DMS114 treated with DMSO at 0.1 percent for 48 hours (cell line): ENCODE results near the gene ABCD2.
"Not testable (repeated sequence)": the region's sequence is repeated elsewhere in the genome, so short reads cannot be mapped to it uniquely, and the experiment has no call there.

Source experiments
- DNase-seq: peaks from one replicate; lab custom pipeline; 2025; ENCODE audit not compliant: unreplicated experiment; lab: John Stamatoyannopoulos, UW

The ABCD2 gene

DNA sequence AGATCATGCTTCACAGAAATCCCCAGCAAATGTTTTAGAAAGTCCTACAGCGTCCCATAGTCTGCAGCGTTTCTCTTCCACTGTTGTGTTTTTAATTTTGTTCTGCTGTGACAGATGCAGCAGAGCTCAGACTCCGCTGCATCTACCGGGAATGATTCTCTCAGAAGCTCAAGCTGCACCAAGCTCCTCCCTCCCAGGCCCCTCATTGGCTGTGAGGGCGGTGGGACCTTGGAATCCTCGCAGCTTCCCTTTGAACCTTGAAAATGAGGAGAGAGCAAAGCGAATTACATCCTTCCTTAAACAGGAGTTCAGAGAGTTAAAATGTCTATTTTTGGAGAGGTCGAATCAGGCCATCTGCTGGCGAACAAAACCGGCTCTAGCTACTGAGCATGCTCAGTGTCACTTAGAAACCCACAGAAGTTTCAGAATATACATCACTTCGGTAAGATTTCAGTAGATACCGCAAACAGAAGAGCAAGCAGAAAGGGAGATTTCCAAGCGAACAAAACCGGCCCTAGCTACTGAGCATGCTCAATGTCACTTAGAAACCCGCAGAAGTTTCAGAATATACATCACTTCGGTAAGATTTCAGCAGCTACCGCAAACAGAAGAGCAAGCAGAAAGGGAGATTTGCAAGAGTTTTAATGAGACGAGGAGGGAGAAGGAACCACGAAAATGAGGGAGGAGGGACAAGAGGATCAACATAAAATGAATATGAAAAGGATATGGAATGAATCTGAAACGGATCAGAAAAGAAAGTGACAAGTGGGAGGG, at the start of gene ABCD2:
Gene ABCD2 (minus strand): TSS at position 144 of the 774 bp plus-strand sequence. CDS start 188 bp downstream, outside the sequence.
- peak; percentile 57 for DNase-seq

DNA sequence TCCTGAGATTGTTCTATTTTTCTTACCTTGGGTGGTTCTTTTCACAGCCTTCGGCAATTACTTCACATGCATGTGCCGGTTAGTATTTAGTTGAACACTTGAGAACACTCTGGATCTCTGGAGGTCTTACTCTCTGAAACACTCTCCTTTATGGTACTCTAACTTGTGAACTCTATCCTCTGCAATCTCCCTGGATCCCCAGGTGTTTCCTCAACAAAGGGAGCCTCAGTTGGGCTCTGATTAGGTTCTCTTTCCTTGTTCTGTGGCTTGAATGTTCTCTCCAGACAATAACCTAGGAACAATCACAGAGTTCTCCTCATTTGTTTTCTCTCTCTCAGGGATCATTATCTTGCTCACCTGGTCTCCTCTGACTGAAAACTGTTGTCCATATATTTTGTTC, 40.5 kb upstream of the ABCD2 start:
- no peak for DNase-seq

DNA sequence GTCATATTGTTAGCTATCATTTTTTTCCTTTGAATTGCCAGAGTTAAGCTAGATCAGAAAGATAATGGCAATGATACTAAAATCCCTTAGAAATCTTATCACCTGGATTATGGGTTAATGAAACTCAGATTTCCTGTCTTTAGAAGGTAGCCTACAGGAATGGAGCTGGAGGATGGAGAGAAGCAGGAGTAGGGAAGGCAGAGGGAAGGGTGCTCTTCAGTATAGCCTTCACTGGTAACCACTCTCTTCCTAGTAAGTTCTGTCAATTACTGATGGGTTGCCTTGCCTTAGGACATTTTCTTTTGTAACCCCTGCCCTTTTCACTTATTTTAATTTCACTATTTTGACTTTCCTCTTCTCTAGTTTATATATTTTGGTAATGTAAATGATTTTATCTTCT, 27.8 kb upstream of the ABCD2 start:
- DNase-seq: no peak

DNA sequence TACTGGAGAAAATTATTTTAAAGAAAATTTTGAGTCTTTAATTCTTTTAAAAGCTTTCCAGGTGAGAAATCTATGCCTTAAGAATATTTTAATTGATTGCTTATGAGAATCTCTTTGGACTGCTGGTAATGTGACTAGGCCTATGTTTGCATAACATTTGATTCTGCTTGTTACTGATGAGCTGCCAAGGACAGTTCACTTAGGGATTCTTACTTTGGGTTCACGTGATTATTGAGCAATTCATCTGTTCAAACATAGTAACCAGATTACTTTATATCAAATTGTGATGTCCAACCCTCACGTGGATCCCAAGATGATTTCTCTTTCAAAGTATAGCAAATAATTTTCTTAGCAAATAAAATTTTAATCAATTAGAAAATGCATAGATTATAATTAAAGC, 27.4 kb upstream of the ABCD2 start:
- DNase-seq: no peak

- no peak for DNase-seq
These were observed 23.4 kb upstream of the ABCD2 start for GRCh38 chr12:39643052-39643451.

DNA sequence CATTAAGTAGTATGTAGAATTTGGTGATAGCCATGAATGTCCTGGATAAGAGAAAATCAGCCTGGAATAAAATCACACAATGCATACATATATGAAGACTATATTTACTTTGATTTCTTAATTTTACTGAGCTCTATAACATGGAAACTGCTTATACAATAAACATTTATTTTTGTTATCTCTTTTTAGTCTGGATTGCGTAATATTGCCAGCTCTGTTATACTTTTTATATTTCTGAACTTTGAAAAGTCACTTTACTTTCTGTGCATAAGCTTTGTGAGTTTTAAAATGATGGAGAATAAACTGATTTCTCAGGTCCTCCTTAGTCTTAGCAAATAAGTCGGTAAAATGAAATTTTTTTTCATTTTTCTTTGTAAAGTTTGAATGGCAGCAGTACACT, 19.2 kb upstream of the ABCD2 start:
- DNase-seq: no peak

DNA sequence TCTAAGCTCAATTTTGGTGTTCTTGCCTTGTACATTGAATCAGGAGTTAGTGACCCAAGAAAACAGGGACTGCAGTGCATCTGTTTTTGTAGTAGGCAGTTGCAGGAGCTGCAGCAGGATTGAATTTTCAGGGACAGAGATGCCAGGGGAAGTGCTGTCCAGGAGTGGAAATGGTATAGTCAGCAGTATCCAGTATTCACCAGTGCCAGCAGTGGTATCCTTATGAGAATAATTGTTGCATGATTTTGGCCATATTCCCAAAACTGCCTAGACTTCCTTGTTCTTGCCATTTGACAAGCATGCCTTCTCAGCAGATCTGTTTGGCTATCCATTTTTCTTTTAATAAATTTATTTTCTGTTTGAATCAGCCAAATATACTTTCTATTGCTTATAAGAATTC, 18.6 kb upstream of the ABCD2 start:
- DNase-seq: no peak

DNA sequence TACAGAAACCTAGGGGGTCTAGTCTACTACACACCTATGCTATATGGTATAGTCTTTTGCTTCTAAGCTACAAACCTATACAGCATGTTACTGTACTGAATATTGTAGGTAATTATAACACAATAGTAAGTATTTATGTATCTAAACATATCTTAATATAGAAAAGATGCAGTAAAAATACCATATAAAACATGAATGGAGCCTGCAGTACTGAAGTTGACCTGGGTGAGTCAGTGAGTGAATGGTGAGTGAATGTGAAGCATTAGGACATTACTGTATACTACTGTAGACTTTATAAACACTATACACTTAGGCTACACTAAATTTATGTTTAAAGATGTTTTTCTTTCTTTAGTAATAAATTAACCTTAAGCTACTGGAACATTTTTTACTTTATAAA, 13.1 kb upstream of the ABCD2 start:
- DNase-seq: no peak

DNA sequence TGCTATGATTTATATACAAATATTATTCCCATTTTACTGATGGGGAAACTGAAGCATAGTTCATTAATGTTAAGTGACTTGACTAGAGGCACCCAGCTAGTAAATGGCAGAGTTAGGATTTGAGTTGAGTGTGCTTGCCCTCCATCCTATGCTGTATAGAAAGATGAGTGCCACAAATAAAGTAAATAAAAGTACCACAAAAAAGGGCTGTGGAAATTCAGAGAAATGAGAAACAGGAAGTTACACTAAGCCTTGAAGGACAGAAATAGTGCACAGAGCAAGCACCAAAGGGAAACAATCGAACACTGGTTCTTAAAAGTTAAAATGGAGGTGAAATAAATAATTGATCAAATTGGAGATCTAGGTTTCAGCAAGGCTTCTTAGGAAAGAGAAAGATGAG, 9.2 kb upstream of the ABCD2 start:
- no peak for DNase-seq

GRCh38 chr12:39627914-39628313, 8.3 kb upstream of the ABCD2 start:
- DNase-seq: no peak

GRCh38 chr12:39626033-39626814, 6.6 kb upstream of the ABCD2 start:
- no peak for DNase-seq

GRCh38 chr12:39623919-39624318, 4.3 kb upstream of the ABCD2 start:
- DNase-seq: no peak

DNA sequence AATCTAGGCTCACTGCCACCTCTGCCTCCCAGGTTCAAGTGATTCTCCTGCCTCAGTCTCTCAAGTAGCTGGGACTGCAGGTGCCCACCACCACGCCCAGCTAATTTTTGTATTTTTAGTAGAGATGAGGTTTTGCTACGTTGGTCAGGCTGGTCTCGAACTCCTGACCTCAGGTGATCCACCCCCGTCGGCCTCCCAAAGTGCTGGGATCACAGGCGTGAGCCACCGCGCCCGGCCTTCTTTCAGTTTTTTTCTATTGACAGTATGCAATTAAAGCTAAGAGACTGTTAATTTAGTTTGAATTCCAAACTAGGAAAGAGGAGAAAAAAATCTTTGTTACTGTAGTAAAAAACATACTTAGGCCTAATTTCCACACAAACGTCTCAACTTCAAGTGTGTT, 3.6 kb upstream of the ABCD2 start:
- DNase-seq: not testable (repeated sequence)

DNA sequence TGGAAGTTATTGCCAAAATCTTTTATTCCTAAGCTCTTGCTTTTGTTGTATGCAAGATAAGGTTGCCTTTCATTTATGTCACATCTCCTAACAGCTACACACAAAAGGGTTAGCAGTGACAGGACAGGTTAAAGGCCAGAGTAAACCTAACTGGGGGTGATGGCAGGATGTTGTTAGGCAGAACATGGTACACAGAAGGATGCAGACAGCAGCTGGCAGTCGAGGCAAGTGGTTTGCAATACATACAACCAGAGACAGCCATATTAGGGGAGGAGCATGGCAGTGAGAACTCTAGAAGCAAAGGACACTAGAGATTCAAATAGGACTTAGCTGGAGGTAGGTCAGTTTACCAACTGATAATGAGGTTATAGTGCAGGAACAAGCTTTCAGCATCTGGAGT, 2.7 kb upstream of the ABCD2 start:
- no peak for DNase-seq

GRCh38 chr12:39621670-39622069, 2.1 kb upstream of the ABCD2 start:
- DNase-seq: no peak

GRCh38 chr12:39620659-39621658, 1.4 kb upstream of the ABCD2 start:
- no peak for DNase-seq

GRCh38 chr12:39619316-39619659, 315 bp downstream of the ABCD2 start:
- DNase-seq: no peak

DNA sequence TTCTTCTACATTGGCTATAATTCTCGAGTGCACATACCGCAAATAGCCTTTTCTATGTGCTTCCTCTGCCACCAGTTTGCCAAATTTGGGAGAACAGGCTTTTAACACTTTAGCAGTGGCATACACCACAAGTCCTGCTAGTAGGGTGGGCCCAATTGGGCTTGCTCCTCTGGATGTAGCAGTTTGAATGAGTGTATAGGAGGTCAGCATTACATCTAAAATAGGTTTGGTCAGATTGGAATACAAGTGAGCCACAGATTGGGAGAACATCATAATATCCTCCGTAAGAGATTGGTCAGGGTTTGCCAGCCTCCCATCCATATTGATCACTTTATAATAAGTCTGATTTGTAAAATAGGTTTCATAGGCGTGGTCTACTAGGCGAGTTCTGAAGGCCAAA, 902 bp downstream of the ABCD2 start:
- DNase-seq: no peak

DNA sequence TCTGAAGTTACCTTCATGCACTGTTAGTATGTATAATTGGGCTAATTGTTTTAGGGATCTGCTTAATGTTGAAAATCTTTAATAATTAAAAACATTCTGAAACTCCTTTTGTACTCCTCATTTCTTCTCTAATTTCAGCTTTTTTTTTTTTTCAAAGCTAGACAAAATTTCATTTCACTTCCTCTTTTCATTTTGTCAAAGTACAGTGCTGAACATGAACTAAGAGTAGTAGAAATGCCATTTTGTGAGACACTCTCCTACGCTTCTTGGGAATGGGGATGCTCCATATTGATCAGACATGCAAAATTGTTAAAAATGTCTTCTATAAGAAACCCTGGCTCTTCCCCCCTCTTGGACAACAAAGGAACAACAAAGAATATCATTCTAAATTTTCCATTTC, 1.7 kb downstream of the ABCD2 start:
- DNase-seq: no peak

- no peak for DNase-seq
These were observed 2.9 kb downstream of the ABCD2 start for GRCh38 chr12:39616666-39617065.

DNA sequence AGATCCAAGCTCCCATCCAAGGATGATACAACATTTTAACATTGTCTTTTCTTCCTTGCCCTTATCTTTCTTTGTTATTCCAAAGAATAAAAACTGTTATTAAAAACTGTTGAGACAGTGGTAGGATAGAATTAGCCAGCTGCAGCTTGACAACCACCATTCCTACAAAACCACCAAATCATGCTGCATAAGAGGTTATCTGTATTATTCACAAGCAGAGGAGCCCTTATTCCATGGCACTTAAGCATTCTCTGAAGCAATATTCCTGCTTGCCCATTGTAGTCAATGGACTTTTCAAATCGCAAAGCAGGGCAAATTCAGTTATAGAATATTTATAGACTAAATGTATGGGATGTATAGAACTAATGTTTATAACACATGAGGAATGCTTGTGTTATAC, 3.4 kb downstream of the ABCD2 start:
- DNase-seq: no peak
